ENCODE data around the gene TMC4. TPM values are rescaled to one million over a fixed set of nuclear protein-coding genes. Genes with fewer than 3 reads are reported as not detected.

TMC4 gene
- total RNA-seq, 4 donors from 2014 or later: 0.87 to 1.6 TPM; not detected in 2

DNA sequence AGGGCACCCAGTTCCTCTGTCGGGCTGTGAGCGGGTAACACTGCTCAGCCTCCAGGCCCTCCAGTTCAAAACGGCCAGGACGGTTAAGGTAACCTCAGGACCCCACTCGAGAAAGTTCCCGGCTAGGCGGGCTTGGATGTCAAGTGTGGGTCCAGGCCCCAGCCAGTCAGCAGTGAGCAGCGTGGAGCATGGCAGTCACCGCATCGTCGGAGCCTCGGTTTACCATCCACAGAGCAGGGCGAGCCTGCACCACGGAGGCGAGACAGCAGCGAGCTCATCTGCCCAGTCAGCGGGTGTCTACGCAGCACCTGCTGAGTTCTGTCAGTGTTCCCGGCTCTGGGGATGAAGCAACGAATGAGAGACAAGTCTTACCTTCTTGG lies 43.4 kb downstream of the TMC4 start:
- ATAC-seq: no peak
- H3K9me3 ChIP-seq: no peaks in the 10 kb centered on the region
- H3K4me1 ChIP-seq: no peaks in the 10 kb centered on the region
- peaks cover 2 to 68% of the 10 kb centered on the region in 2 donors for H3K36me3 ChIP-seq
- in situ Hi-C loops (cut with MboI; ENCODE audit: low sequenced_read_pairs in 4 of 4) (no loop called here), intact Hi-C loops (cut with DNase I; ENCODE audit: low total_unique reads) (no loop called here)
- H3K27me3 ChIP-seq: no peaks in the 10 kb centered on the region
- no peak for TF ChIP-seq POLR2A (IDR thresholded peaks at IDR 0.05)
- TF ChIP-seq, protein P1, sequence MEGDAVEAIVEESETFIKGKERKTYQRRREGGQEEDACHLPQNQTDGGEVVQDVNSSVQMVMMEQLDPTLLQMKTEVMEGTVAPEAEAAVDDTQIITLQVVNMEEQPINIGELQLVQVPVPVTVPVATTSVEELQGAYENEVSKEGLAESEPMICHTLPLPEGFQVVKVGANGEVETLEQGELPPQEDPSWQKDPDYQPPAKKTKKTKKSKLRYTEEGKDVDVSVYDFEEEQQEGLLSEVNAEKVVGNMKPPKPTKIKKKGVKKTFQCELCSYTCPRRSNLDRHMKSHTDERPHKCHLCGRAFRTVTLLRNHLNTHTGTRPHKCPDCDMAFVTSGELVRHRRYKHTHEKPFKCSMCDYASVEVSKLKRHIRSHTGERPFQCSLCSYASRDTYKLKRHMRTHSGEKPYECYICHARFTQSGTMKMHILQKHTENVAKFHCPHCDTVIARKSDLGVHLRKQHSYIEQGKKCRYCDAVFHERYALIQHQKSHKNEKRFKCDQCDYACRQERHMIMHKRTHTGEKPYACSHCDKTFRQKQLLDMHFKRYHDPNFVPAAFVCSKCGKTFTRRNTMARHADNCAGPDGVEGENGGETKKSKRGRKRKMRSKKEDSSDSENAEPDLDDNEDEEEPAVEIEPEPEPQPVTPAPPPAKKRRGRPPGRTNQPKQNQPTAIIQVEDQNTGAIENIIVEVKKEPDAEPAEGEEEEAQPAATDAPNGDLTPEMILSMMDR (IDR thresholded peaks at IDR 0.05 in 4 of 5, conservative IDR thresholded peaks at IDR 0.05 in 1 of 5): no peak
- no peak overlapping the region for H3K27ac ChIP-seq
- DNase-seq: no peak
- no peak overlapping the region for H3K4me3 ChIP-seq

DNA sequence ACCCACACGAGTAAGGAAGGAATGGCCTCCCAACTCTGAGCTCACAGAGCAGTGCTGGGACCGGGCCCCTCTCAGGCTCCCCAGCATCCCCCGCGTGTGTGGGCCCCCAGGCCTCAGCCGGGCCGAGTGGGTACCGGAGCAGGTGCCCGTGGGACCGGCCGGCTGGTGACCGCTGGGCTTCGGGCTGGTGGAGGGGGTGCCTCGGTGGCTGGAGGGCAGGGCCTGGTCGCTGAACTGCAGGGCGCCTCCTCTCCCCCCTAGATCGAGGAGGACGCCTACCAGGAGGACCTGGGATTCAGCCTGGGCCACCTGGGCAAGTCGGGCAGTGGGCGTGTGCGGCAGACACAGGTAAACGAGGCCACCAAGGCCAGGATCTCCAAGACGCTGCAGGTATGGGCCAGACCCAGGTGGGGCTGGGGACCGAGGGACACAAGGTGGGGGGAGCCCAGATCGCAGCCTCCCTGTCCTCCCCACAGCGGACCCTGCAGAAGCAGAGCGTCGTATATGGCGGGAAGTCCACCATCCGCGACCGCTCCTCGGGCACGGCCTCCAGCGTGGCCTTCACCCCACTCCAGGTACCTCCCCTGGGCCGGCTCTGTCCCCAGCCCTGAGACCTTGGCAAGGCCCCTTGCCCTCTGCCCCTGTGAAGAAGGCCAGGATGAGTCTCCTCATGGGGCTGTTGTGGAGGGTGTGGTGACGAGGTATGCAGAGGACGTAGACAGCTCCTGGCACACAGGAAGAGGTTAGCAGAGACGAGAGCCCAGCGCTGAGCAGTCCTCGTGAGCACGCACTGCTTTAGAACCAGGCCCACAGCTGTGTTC lies 44.0 kb downstream of the TMC4 start:
- no peak for ATAC-seq
- H3K4me1 ChIP-seq: no peaks in the 10 kb centered on the region
- no peaks in the 10 kb centered on the region for H3K9me3 ChIP-seq
- H3K36me3 ChIP-seq: peaks cover 2 to 74% of the 10 kb centered on the region in 2 donors
- no peak overlapping the region for H3K4me3 ChIP-seq
- in situ Hi-C loops (cut with MboI; ENCODE audit: low sequenced_read_pairs in 4 of 4): no loop called here
- no peak overlapping the region for H3K27ac ChIP-seq
- no peaks in the 10 kb centered on the region for H3K27me3 ChIP-seq
- no peak for DNase-seq
- intact Hi-C loops (cut with DNase I; ENCODE audit: low total_unique reads): no loop called here
- TF ChIP-seq POLR2A (IDR thresholded peaks at IDR 0.05): no peak
- TF ChIP-seq, protein P1 (IDR thresholded peaks at IDR 0.05 in 4 of 5, conservative IDR thresholded peaks at IDR 0.05 in 1 of 5): no peak

DNA sequence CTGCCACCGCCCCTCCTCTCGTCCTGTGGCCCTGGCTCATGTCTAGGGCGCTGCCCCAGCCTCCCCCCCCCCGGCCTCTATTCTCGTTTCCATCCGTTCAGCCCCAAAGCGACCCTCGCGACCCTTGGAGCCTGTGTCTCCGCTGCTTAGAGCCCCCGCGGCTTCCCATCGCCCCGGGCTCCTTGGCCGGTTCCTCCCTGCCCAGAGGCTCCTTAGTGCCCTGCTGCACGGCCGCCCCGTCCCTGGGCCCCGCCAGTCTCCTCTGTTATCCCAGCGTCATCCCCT lies 44.6 kb downstream of the TMC4 start:
- ATAC-seq (no peak), DNase-seq (no peak)
- H3K4me1 ChIP-seq: no peaks in the 10 kb centered on the region
- TF ChIP-seq, protein P1 (IDR thresholded peaks at IDR 0.05 in 4 of 5, conservative IDR thresholded peaks at IDR 0.05 in 1 of 5): no peak
- TF ChIP-seq POLR2A (IDR thresholded peaks at IDR 0.05): no peak
- no peaks in the 10 kb centered on the region for H3K9me3 ChIP-seq
- H3K4me3 ChIP-seq: no peak overlapping the region
- H3K27me3 ChIP-seq: no peaks in the 10 kb centered on the region
- peaks cover 2 to 80% of the 10 kb centered on the region in 2 donors for H3K36me3 ChIP-seq
- in situ Hi-C loops (cut with MboI; ENCODE audit: low sequenced_read_pairs in 4 of 4) (no loop called here), intact Hi-C loops (cut with DNase I; ENCODE audit: low total_unique reads) (no loop called here)
- H3K27ac ChIP-seq: no peak overlapping the region

DNA sequence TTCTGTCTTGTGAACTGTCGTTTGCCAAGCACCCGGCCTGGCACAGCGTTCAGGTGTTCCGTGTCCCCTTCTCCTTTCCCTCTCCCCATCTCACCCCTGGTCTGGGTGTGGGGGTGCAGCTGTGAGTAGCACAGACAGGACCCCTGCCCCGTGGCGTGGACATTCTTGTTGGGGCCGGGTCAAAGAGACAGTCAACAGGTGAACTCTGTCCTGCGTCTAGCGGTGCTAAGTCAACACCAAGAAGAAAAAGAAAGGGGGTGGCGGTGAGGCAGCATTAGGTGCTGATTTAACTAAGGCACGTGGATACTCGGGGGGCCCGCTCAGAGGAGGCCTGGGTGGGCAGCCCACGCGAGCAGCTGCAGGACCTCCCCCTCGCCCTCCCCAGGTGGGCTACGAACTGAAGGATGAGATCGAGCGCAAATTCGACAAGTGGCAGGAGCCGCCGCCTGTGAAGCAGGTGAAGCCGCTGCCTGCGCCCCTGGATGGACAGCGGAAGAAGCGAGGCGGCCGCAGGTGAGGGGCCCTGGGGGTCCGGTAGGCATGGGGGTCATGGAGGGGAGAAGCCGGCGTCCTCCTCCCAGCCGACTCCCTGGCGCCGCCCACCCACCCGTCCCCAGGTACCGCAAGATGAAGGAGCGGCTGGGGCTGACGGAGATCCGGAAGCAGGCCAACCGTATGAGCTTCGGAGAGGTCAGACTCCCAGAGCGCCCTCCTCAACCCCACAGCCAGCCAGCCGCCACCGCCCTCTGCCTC lies 45.1 kb downstream of the TMC4 start:
- TF ChIP-seq POLR2A (IDR thresholded peaks at IDR 0.05): no peak
- TF ChIP-seq, protein P1 (IDR thresholded peaks at IDR 0.05 in 4 of 5, conservative IDR thresholded peaks at IDR 0.05 in 1 of 5): no peak
- DNase-seq (no peak), ATAC-seq (no peak)
- Histone ChIP-seq H3K4me3 (no peak overlapping the region), H3K4me1 (no peaks in the 10 kb centered on the region), H3K27me3 (no peaks in the 10 kb centered on the region), H3K36me3 (peaks cover 2 to 85% of the 10 kb centered on the region in 2 donors), H3K27ac (no peak overlapping the region), H3K9me3 (no peaks in the 10 kb centered on the region)
- in situ Hi-C loops (cut with MboI; ENCODE audit: low sequenced_read_pairs in 4 of 4): no loop called here
- intact Hi-C loops (cut with DNase I; ENCODE audit: low total_unique reads): no loop called here

All from gastrocnemius medialis (tissue), 4 donors.